Lung (tissue), 12 donors: ENCODE measurements around the gene PHACTR3. TPM values are rescaled to one million over a fixed set of nuclear protein-coding genes. Genes with fewer than 3 reads are reported as not detected.

ENCODE experiments used
- ATAC-seq: fragments of 200-7000 bp; cut with Tn5 transposase; one replicate; pipeline ENCODE4 v1.9.1; 2020; ENCODE audit warnings: moderate number of reproducible peaks; ENCODE audit not compliant: insufficient read depth, low FRiP score
- DNase-seq, 3 donors: peaks; one replicate each; pipeline ENCODE4 v3.0.0-alpha.2; 2013 to 2017
- H3K27ac ChIP-seq, 2 donors: one replicate each; pipeline ENCODE4 v1.5.1; 2013; ENCODE audit warnings: mild to moderate bottlenecking in 2 of 2, moderate library complexity in 2 of 2, control low read depth in 1 of 2, inconsistent platforms in 1 of 2, low read depth in 1 of 2, low read length in 1 of 2
- H3K27me3 ChIP-seq, 3 donors: one replicate each; pipeline ENCODE4 v1.5.1; 2013; ENCODE audit warnings: low read length in 2 of 3; ENCODE audit not compliant: control insufficient read depth in 3 of 3, insufficient read depth in 3 of 3
- H3K36me3 ChIP-seq, 4 donors: one replicate each; pipeline ENCODE4 v1.5.1; 2013; ENCODE audit warnings: low read length in 4 of 4, mild to moderate bottlenecking in 1 of 4, moderate library complexity in 1 of 4; ENCODE audit not compliant: control insufficient read depth in 4 of 4, insufficient read depth in 4 of 4
- H3K4me1 ChIP-seq, 5 donors: one replicate each; pipeline ENCODE4 v1.5.1; 2013; ENCODE audit warnings: low read length in 5 of 5, mild to moderate bottlenecking in 2 of 5, moderate library complexity in 1 of 5; ENCODE audit not compliant: control insufficient read depth in 5 of 5, insufficient read depth in 5 of 5
- H3K4me3 ChIP-seq: one replicate; pipeline ENCODE4 v1.5.1; 2013; ENCODE audit warnings: mild to moderate bottlenecking, control low read depth, moderate library complexity
- H3K9ac ChIP-seq, 2 donors: one replicate each; pipeline ENCODE4 v1.5.1; 2013; ENCODE audit warnings: low read length in 2 of 2, control low read depth in 1 of 2; ENCODE audit not compliant: insufficient read depth in 1 of 2
- H3K9me3 ChIP-seq, 4 donors: one replicate each; pipeline ENCODE4 v1.5.1; 2013; ENCODE audit warnings: low read length in 3 of 4, mild to moderate bottlenecking in 1 of 4, moderate library complexity in 1 of 4; ENCODE audit not compliant: control insufficient read depth in 4 of 4, insufficient read depth in 3 of 4
- WGBS, 2 donors: extraction: QIAGEN DNeasy Blood & Tissue Kit; methylation state at CpG; one replicate each; pipeline ENCODE4 v1.1.7; 2013; 5-methylcytosine and 5-hydroxymethylcytosine counted together
- polyA plus RNA-seq, 2 donors: library from polyadenylated mRNA; stranded (reverse); fragments of 200-250 nt; gene quantifications; one replicate each; pipeline ENCODE4 v1.2.1, GENCODE V29; 2013
- total RNA-seq, 2 donors: library from RNA; depleted of rRNA in 1 of 2; stranded (reverse); fragments of >200 nt in 1 of 2; gene quantifications; one replicate each; pipeline ENCODE4 v1.2.1, GENCODE V29; 2014 to 2021
- TF ChIP-seq, protein P1 (sequence below): IDR thresholded peaks from 2 replicates; pipeline ENCODE4 v1.5.1; 2012; ENCODE audit warnings: mild to moderate bottlenecking; ENCODE audit errors: control extremely low read depth, extremely low read depth
- donor health status: control.
- donor health status: control.
- donor health status: Bipolar disorder and iron deficiency.
- donor health status: healthy.
- donor health status: DM: yes; HTN: yes; CAD: no.

The PHACTR3 gene
- total and polyA plus RNA-seq, 4 donors: 3.8 to 12.0 (median 5.9) TPM

DNA sequence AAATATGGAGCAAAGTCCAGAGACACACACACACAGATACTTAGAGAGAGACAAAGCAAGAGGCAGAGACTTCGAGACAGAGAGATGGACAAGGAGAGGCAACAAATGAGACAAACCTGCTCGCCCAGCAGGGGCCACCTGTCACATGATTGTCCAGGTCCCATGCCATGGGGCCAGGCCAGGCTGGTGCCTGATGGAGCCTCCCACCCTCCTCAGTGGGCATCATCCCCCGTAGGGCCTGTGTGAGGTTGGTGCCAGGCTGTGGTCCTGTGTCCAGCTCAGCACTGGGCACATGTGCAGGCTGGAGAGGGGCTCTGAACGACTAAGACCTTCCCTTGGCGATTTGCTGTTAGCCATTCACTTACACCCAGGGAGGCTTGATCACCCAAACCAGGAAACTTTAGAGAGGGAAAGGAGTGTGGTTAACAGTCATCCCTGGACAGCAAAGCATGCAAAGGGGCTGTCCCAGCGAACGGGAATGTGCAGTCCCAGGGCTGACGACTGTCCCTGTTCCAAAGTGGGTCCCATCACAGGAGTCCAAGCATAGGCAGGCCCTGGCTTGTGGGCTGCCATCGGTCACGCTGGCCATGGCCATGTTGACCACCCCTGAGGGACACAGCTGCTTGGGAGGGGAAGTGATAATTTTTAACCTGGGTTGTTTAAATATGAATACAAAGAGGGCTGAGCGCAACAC, 38.4 kb upstream of the PHACTR3 start:
- H3K9me3 ChIP-seq: peaks cover 0 to 3% (median 0%) of the 10 kb centered on the region in 4 donors
- no peak overlapping the region for H3K4me3 ChIP-seq
- H3K9ac ChIP-seq: no peak overlapping the region
- no peak for DNase-seq
- ATAC-seq: no peak
- 82 to 85% methylated on average over 11 of the region's 11 CpGs for WGBS, 2 donors
- no peak overlapping the region for H3K27ac ChIP-seq
- TF ChIP-seq, protein P1, sequence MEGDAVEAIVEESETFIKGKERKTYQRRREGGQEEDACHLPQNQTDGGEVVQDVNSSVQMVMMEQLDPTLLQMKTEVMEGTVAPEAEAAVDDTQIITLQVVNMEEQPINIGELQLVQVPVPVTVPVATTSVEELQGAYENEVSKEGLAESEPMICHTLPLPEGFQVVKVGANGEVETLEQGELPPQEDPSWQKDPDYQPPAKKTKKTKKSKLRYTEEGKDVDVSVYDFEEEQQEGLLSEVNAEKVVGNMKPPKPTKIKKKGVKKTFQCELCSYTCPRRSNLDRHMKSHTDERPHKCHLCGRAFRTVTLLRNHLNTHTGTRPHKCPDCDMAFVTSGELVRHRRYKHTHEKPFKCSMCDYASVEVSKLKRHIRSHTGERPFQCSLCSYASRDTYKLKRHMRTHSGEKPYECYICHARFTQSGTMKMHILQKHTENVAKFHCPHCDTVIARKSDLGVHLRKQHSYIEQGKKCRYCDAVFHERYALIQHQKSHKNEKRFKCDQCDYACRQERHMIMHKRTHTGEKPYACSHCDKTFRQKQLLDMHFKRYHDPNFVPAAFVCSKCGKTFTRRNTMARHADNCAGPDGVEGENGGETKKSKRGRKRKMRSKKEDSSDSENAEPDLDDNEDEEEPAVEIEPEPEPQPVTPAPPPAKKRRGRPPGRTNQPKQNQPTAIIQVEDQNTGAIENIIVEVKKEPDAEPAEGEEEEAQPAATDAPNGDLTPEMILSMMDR: no peak
- H3K4me1 ChIP-seq: no peaks in the 10 kb centered on the region
- H3K36me3 ChIP-seq: no peaks in the 10 kb centered on the region
- peaks cover 0 to 23% (median 19%) of the 10 kb centered on the region in 3 donors for H3K27me3 ChIP-seq

DNA sequence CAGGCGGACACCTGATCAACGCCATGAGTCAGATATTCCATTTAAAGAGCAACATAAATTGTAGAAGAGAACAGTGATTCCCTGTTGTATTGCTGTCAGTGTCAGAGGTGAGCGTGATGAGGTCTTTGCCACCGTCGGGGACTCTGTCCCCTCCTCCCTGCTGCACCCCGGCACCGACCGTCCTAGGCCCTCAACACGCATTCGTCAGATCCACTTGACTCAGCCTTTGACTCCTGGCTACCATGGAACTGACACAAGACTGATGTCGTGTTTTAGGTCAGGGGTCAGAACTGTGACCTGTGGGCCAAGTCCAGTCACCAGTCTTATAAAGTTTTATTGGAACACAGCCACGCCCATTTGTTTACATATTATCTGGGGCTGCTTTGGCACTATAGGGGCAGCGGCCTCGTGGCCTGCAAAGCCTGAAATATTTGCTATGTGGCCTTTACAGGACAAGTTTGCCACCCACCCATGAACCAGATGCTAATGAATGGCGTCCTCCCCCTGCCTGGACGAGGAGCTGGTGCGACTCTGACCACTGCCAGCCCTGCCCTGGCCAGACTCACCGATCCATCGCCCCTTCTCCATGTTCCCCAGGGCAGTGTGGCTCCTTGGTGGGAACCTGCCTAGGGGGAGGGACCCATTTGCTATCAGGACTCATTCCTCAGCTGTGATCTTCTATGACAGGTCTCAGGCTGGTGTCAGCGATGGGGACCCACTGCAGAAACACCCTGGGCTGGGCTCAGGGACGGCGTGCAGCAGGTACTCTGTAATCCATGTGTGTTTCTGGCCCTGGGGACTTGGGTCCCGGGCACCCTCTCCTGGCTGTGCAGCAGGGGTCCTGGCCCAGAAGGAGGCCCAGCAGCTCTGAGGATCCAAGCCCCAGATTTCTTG, 37.5 kb upstream of the PHACTR3 start:
- H3K9me3 ChIP-seq: peaks cover 0 to 3% (median 0%) of the 10 kb centered on the region in 4 donors
- no peak for ATAC-seq

DNA sequence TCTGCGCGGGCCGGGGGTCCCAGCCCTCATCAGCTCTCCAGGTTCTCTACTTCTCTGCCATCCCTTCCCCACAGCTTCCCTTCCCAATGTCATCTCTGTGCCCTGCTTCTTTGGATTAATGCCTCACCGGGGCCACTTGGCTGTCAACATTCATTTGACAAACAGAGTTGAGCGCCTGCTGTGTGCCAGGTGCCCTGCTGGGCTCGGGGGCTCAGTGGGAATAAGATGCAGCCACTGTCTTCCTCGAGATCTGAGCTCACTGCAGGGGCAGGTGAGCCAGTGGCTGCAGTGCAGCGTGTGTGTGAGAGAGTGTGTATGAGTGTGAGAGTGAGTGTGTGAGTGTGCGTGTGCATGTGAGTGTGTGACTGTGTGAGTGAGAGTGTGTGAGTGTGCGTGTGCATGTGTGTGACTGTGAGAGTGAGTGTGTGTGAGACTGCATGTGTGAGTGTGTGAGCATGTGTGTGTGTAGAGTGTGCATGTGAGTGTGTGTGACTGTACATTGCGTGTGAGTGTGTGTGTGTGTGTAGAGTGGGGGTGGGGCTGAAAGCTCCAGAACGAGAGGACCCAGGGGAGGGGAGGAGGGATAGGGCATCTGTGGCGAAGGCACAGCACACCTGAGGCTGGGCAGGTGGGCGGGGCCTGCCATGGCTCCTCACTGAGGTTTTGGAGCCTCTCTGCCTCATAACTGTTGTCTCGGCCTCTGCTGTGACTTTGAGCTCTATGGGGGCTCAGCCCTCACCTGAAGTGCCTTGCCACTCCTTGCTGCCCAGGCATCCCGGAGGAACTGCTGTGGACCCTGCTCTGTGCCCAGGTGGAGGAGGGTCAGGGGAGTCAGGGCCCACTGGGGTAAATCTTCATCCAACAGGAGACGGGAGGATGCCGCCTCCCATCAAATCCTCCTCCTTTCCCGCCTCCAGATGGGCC, 36.5 kb upstream of the PHACTR3 start:
- no peak overlapping the region for H3K9ac ChIP-seq
- DNase-seq (no peak), ATAC-seq (no peak)
- H3K9me3 ChIP-seq: peaks cover 0 to 3% (median 0%) of the 10 kb centered on the region in 4 donors
- peaks cover 0 to 19% (median 13%) of the 10 kb centered on the region in 3 donors for H3K27me3 ChIP-seq
- no peak overlapping the region for H3K4me3 ChIP-seq
- no peak overlapping the region for H3K27ac ChIP-seq
- WGBS, 2 donors: 76 to 83% methylated on average over 18 to 19 of the region's 19 CpGs
- no peaks in the 10 kb centered on the region for H3K36me3 ChIP-seq
- peaks cover 0 to 9% (median 0%) of the 10 kb centered on the region in 5 donors for H3K4me1 ChIP-seq
- TF ChIP-seq, protein P1: no peak

More for the DNA sequence above, 37.5 kb upstream of the PHACTR3 start:
- WGBS, 2 donors: 80 to 90% methylated on average over 23 of the region's 23 CpGs
- Histone ChIP-seq H3K27me3 (peaks cover 0 to 19% (median 19%) of the 10 kb centered on the region in 3 donors), H3K27ac (no peak overlapping the region), H3K36me3 (no peaks in the 10 kb centered on the region), H3K9ac (no peak overlapping the region), H3K4me3 (no peak overlapping the region), H3K4me1 (peaks cover 0 to 3% (median 0%) of the 10 kb centered on the region in 5 donors)
- no peak for DNase-seq
- TF ChIP-seq, protein P1: no peak
